BLaER1 treated with 17β-estradiol and CSF1 and Interleukin-3, amounts not matched to agents 10 nM and 100 nM (cell line): ENCODE data around the gene C1QTNF1.
"Not testable (repeated sequence)": the region's sequence is repeated elsewhere in the genome, so short reads cannot be mapped to it uniquely, and the experiment has no call there.

Experiments used
- H3K27ac ChIP-seq, 11 experiments: shearing (Covaris generic); formaldehyde crosslinking; 2 replicates each; pipeline ENCODE4 v1.8.1; 2022
- H3K27me3 ChIP-seq, 11 experiments: shearing (Covaris generic); formaldehyde crosslinking; 2 replicates each; pipeline ENCODE4 v1.8.1; 2022
- H3K36me3 ChIP-seq, 11 experiments: shearing (Covaris generic); formaldehyde crosslinking; 2 replicates each; pipeline ENCODE4 v1.8.1; 2022
- H3K4me1 ChIP-seq, 10 experiments: shearing (Covaris generic); formaldehyde crosslinking; 2 replicates each; pipeline ENCODE4 v1.8.1; 2022
- H3K4me2 ChIP-seq, 11 experiments: shearing (Covaris generic); formaldehyde crosslinking; 2 replicates each; pipeline ENCODE4 v1.8.1; 2022
- H3K4me3 ChIP-seq, 10 experiments: shearing (Covaris generic); formaldehyde crosslinking; 2 replicates each; pipeline ENCODE4 v1.8.1; 2022
- H3K9ac ChIP-seq, 11 experiments: shearing (Covaris generic); formaldehyde crosslinking; 2 replicates each; pipeline ENCODE4 v1.8.1; 2022
- H3K9me3 ChIP-seq, 11 experiments: shearing (Covaris generic); formaldehyde crosslinking; replicated peaks in 1 of 11; 2 replicates each; pipeline ENCODE4 v1.8.1; 2022
- H4K20me1 ChIP-seq, 11 experiments: shearing (Covaris generic); formaldehyde crosslinking; 2 replicates each; pipeline ENCODE4 v1.8.1; 2022
- Cebpa-rat ChIP-seq, 11 experiments: shearing (Covaris generic); IDR thresholded peaks; 2 replicates each; pipeline ENCODE4 v1.8.1; 2022

C1QTNF1 gene

GRCh38 chr17:79071161-79071740 lies 47.3 kb downstream of the C1QTNF1 start:
- Histone ChIP-seq H4K20me1 (peaks cover 0 to 9% (median 0%) of the 10 kb centered on the region in 11 experiments; a peak in 5 of 22 replicates), H3K4me1 (peaks cover 15 to 23% (median 20%) of the 10 kb centered on the region in 10 experiments), H3K36me3 (no peaks in the 10 kb centered on the region), H3K4me2 (no peak overlapping the region), H3K9me3 (no peaks in the 10 kb centered on the region), H3K9ac (no peak overlapping the region), H3K4me3 (no peak overlapping the region), H3K27me3 (no peaks in the 10 kb centered on the region), H3K27ac (no peak overlapping the region)
- no peak for TF ChIP-seq Cebpa-rat (IDR thresholded peaks at IDR 0.05)

DNA sequence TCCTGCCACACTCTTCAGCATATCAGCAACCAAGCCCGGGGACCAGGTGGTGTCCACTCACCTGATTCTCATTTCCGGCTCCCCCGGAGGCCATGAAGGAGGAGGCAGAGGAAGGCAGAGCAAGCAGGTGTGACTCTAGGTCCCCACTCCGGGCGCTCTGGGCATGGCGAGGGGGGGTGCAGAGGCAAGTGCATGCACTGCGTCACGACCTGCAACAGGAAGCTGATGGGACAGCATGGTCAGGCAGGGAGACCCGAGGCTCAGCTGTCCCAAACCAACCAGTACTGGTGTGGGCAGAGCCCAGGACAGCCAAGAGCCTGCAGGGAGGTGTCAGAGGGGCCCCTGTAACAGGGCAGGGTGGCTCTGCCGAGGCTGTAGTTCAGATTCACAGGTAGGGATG lies 48.6 kb downstream of the C1QTNF1 start:
- H3K4me3 ChIP-seq, result no peak overlapping the region
- no peaks in the 10 kb centered on the region for H3K27me3 ChIP-seq
- no peak for TF ChIP-seq Cebpa-rat (IDR thresholded peaks at IDR 0.05)
- H3K9me3 ChIP-seq, result no peaks in the 10 kb centered on the region
- no peak overlapping the region for H3K27ac ChIP-seq
- no peak overlapping the region for H3K9ac ChIP-seq
- peaks cover 2 to 6% (median 5%) of the 10 kb centered on the region in 11 experiments; a peak in 12 of 22 replicates for H3K36me3 ChIP-seq
- peaks cover 0 to 21% (median 5%) of the 10 kb centered on the region in 11 experiments; a peak in 9 of 22 replicates for H4K20me1 ChIP-seq
- H3K4me1 ChIP-seq, result peaks cover 18 to 34% (median 27%) of the 10 kb centered on the region in 10 experiments
- no peak overlapping the region for H3K4me2 ChIP-seq

DNA sequence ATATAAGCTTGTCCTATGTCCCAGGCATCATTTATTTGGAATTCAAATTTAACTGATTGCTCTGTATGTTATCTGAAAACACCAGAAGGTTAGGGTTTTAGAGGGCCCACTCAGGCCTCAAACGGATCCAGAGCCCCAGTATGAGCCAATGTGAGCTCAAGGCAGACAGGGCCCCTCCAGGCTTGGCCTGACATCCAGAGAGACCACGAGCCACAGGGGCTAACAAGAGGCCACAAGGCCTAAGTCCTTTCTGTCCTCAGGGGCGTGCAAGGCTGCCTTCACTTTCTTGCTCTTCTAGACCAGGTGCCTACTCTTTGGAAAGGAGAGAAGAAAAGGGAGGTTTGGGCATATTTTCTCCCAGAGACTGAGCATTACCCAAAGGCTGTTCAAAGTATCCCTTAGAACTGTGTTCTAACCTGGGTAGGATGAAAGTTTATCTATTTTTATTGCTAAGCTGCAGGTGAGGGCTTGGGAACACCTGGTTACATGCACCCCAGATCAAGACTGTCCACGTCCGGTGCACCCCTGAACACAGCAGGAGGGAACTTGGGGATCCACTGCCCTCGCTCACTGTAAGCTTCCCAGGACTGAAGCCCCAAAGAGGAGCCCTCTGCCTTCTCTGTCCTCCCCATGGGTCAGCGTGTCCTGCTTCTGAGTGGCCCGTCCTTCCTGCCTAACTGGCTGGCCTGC lies 49.2 kb downstream of the C1QTNF1 start:
- H3K27ac ChIP-seq, result peak overlapping the region in 1 of 11 experiments; percentile 49; a peak in 1 of 22 replicates
- no peak overlapping the region for H3K9ac ChIP-seq
- peaks cover 0 to 23% (median 6%) of the 10 kb centered on the region in 11 experiments; a peak in 9 of 22 replicates for H4K20me1 ChIP-seq
- no peaks in the 10 kb centered on the region for H3K9me3 ChIP-seq
- H3K4me1 ChIP-seq, result peaks cover 18 to 34% (median 27%) of the 10 kb centered on the region in 10 experiments
- TF ChIP-seq Cebpa-rat (IDR thresholded peaks at IDR 0.05), result no peak
- H3K4me3 ChIP-seq, result no peak overlapping the region
- no peaks in the 10 kb centered on the region for H3K27me3 ChIP-seq
- peaks cover 5 to 12% (median 10%) of the 10 kb centered on the region in 11 experiments; a peak in 18 of 22 replicates for H3K36me3 ChIP-seq
- H3K4me2 ChIP-seq, result peak overlapping the region in 3 of 11 experiments; percentile 68 to 73 (median 71); a peak in 6 of 22 replicates

DNA sequence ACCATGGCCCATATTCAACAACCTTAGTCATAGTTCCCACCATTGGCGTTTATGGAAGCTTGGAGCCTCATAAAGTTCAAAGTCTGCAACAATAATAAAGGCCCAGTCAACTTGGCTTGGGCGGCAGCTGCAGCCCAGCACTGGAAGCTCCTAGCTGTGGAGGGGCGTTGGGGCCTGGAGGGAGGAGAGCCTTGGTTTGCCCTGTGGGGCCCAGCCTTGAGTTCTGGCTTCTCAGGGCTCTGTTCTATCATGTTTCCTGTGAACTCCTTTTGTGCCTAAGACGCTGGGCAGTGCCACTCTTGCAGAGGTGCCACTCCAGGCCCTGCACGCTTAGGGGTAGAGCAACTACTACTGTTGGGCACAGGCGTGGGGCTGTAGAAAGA lies 49.7 kb downstream of the C1QTNF1 start:
- H3K9me3 ChIP-seq, result no peaks in the 10 kb centered on the region
- H4K20me1 ChIP-seq, result peaks cover 0 to 27% (median 6%) of the 10 kb centered on the region in 11 experiments; a peak in 11 of 22 replicates
- H3K4me2 ChIP-seq, result peak overlapping the region in 10 of 11 experiments; percentile 61 to 73 (median 69); a peak in 17 of 22 replicates
- no peak for TF ChIP-seq Cebpa-rat (IDR thresholded peaks at IDR 0.05)
- H3K4me1 ChIP-seq, result peaks cover 18 to 34% (median 27%) of the 10 kb centered on the region in 10 experiments
- peak overlapping the region in 4 of 11 experiments; percentile 26 to 54 (median 46); a peak in 4 of 22 replicates for H3K27ac ChIP-seq
- peaks cover 9 to 17% (median 15%) of the 10 kb centered on the region in 11 experiments for H3K36me3 ChIP-seq
- no peak overlapping the region for H3K4me3 ChIP-seq
- H3K9ac ChIP-seq, result no peak overlapping the region
- H3K27me3 ChIP-seq, result no peaks in the 10 kb centered on the region

GRCh38 chr17:79074121-79074648 lies 50.2 kb downstream of the C1QTNF1 start:
- H3K9me3 ChIP-seq, H3K27me3 ChIP-seq: not testable (repeated sequence)
- Histone ChIP-seq H3K4me1 (peaks cover 18 to 34% (median 27%) of the 10 kb centered on the region in 10 experiments), H3K36me3 (peaks cover 14 to 22% (median 20%) of the 10 kb centered on the region in 11 experiments), H3K4me3 (peak overlapping the region in 3 of 10 experiments; percentile 96 to 98 (median 97); a peak in 5 of 20 replicates), H3K4me2 (peak overlapping the region; percentile 61 to 73 (median 68)), H3K27ac (peak overlapping the region in 6 of 11 experiments; percentile 26 to 67 (median 46); a peak in 10 of 22 replicates), H4K20me1 (peaks cover 0 to 31% (median 6%) of the 10 kb centered on the region in 11 experiments; a peak in 12 of 22 replicates), H3K9ac (peak overlapping the region in 1 of 11 experiments; percentile 49; a peak in 1 of 22 replicates)
- peak in 6 of 11 experiments; percentile 15 to 64 (median 46); a peak in 6 of 22 replicates for TF ChIP-seq Cebpa-rat (IDR thresholded peaks at IDR 0.05)

- H3K9me3 ChIP-seq, result no peaks in the 10 kb centered on the region
- peaks cover 20 to 29% (median 27%) of the 10 kb centered on the region in 11 experiments for H3K36me3 ChIP-seq
- peak within 1 kb of the TSS; percentile 77 to 90 (median 83) for H3K27ac ChIP-seq
- H3K27me3 ChIP-seq, result no peaks in the 10 kb centered on the region
- peaks cover 0 to 38% (median 10%) of the 10 kb centered on the region in 11 experiments; a peak in 13 of 22 replicates for H4K20me1 ChIP-seq
- TF ChIP-seq Cebpa-rat (IDR thresholded peaks at IDR 0.05), result no peak
- peak within 1 kb of the TSS; percentile 91 to 100 (median 96) for H3K4me3 ChIP-seq
- peak within 1 kb of the TSS; percentile 84 to 96 (median 91) for H3K9ac ChIP-seq
- peak within 1 kb of the TSS; percentile 88 to 99 (median 98) for H3K4me2 ChIP-seq
- peaks cover 18 to 34% (median 27%) of the 10 kb centered on the region in 10 experiments for H3K4me1 ChIP-seq
These were observed 50.9 kb downstream of the C1QTNF1 start, which contains the start of gene ENGASE for GRCh38 chr17:79074649-79075445. ENGASE (plus strand) TSS chr17:79074824; CDS start chr17:79074945, 121 bp downstream.

DNA sequence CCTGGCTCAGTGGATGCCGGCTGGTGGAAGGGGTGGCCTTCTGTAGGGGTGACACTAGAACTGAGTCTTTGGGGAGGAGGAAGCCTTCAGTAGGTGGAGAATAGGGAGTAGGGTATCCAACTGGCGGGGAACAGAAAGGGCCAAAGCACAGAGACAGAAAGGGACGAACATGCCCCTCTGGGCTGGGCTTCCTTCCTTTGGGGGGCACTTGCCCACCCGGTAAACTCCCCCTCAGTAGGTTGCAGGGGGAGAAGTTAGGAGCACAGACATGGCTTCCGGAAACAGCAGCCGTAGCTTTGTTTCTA lies 51.4 kb downstream of the C1QTNF1 start:
- Histone ChIP-seq H3K4me3 (peak overlapping the region; percentile 91 to 100 (median 96)), H4K20me1 (peaks cover 0 to 44% (median 15%) of the 10 kb centered on the region in 11 experiments; a peak in 13 of 22 replicates), H3K4me2 (peak overlapping the region; percentile 88 to 99 (median 98)), H3K9ac (peak overlapping the region; percentile 84 to 96 (median 91)), H3K36me3 (peaks cover 25 to 34% (median 32%) of the 10 kb centered on the region in 11 experiments), H3K9me3 (no peaks in the 10 kb centered on the region), H3K27ac (peak overlapping the region; percentile 77 to 90 (median 83)), H3K4me1 (peaks cover 20 to 34% (median 30%) of the 10 kb centered on the region in 10 experiments), H3K27me3 (no peaks in the 10 kb centered on the region)
- no peak for TF ChIP-seq Cebpa-rat (IDR thresholded peaks at IDR 0.05)

DNA sequence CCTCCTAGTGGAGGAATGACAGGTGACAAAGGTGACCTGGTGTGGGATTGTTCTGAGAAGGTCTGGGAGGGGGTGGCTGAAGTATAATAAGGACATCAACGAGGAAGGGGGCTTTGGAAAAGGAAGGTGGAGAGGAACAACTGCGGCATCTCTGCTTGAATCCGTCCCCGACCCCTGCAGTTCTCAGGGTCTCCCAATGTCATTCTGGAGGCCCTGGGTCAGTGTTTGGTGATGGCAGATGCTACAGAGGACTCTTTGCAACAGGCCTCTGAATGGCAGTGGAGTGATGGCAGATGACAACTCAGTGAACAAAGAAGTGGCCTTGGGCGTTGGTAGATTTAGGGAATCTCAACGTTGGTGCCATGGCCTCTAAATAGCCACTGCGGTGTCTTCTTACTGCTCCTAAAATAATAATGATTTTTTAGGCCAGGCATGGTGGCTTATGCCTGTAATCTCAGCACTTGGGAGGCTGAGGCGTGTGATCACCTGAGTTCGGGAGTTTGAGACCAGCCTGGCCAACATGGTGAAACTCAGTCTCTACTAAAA lies 52.0 kb downstream of the C1QTNF1 start:
- Histone ChIP-seq H3K4me3 (peak overlapping the region; percentile 91 to 100 (median 96)), H3K9ac (peak overlapping the region; percentile 84 to 96 (median 91)), H3K36me3 (peaks cover 28 to 39% (median 37%) of the 10 kb centered on the region in 11 experiments), H3K4me1 (peaks cover 25 to 38% (median 32%) of the 10 kb centered on the region in 10 experiments), H3K27ac (peak overlapping the region in 5 of 11 experiments; percentile 83 to 90 (median 86); a peak in 6 of 22 replicates), H3K4me2 (peak overlapping the region; percentile 88 to 99 (median 98)), H3K27me3 (no peaks in the 10 kb centered on the region), H4K20me1 (peaks cover 0 to 49% (median 20%) of the 10 kb centered on the region in 11 experiments; a peak in 13 of 22 replicates), H3K9me3 (no peaks in the 10 kb centered on the region)
- TF ChIP-seq Cebpa-rat (IDR thresholded peaks at IDR 0.05), result no peak
